ENCODE data around the gene GRXCR2.

DNA sequence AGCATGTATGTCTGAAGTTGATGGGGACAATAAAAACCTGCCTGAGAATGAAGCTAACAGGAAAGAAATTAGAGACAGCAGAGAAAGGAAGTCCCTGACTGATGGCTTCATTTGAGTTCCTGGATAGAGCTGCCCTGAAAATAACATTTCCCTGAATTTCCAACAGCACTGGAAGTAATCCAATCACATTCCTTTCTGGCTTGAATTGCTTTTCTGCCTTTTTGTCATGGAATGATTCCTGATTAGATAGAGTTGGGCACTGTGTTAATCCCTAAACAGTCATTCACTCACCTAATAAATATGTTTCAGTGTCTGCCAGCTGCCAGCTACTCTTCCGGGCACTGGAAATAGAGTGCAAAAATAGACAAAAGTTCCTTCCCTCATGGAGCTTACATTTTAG, 33.6 kb upstream of the GRXCR2 start:
- TF ChIP-seq, protein P1, sequence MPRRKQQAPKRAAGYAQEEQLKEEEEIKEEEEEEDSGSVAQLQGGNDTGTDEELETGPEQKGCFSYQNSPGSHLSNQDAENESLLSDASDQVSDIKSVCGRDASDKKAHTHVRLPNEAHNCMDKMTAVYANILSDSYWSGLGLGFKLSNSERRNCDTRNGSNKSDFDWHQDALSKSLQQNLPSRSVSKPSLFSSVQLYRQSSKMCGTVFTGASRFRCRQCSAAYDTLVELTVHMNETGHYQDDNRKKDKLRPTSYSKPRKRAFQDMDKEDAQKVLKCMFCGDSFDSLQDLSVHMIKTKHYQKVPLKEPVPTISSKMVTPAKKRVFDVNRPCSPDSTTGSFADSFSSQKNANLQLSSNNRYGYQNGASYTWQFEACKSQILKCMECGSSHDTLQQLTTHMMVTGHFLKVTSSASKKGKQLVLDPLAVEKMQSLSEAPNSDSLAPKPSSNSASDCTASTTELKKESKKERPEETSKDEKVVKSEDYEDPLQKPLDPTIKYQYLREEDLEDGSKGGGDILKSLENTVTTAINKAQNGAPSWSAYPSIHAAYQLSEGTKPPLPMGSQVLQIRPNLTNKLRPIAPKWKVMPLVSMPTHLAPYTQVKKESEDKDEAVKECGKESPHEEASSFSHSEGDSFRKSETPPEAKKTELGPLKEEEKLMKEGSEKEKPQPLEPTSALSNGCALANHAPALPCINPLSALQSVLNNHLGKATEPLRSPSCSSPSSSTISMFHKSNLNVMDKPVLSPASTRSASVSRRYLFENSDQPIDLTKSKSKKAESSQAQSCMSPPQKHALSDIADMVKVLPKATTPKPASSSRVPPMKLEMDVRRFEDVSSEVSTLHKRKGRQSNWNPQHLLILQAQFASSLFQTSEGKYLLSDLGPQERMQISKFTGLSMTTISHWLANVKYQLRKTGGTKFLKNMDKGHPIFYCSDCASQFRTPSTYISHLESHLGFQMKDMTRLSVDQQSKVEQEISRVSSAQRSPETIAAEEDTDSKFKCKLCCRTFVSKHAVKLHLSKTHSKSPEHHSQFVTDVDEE (CRISPR knock-in tag; IDR thresholded peaks at IDR 0.05), result no peak
- TF ChIP-seq ZNF565 (CRISPR knock-in tag; conservative IDR thresholded peaks at IDR 0.05; ENCODE audit: low read depth), result no peak
- no peak for TF ChIP-seq ESRRG (CRISPR knock-in tag; IDR thresholded peaks at IDR 0.05)
- TF ChIP-seq TOX (CRISPR knock-in tag; IDR thresholded peaks at IDR 0.05; ENCODE audit: borderline replicate concordance), result no peak
- no peak for TF ChIP-seq GLIS3 (CRISPR knock-in tag; IDR thresholded peaks at IDR 0.05)
- no peak for TF ChIP-seq CSDC2 (CRISPR knock-in tag; IDR thresholded peaks at IDR 0.05)
- TF ChIP-seq, protein P2, sequence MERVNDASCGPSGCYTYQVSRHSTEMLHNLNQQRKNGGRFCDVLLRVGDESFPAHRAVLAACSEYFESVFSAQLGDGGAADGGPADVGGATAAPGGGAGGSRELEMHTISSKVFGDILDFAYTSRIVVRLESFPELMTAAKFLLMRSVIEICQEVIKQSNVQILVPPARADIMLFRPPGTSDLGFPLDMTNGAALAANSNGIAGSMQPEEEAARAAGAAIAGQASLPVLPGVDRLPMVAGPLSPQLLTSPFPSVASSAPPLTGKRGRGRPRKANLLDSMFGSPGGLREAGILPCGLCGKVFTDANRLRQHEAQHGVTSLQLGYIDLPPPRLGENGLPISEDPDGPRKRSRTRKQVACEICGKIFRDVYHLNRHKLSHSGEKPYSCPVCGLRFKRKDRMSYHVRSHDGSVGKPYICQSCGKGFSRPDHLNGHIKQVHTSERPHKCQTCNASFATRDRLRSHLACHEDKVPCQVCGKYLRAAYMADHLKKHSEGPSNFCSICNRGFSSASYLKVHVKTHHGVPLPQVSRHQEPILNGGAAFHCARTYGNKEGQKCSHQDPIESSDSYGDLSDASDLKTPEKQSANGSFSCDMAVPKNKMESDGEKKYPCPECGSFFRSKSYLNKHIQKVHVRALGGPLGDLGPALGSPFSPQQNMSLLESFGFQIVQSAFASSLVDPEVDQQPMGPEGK (CRISPR knock-in tag; IDR thresholded peaks at IDR 0.05; ENCODE audit: borderline replicate concordance), result no peak

Measured in SK-N-SH treated with all-trans-retinoic acid at 6 μM for 48 hours (cell line).